Fibroblast of skin of right biceps (primary cell): ENCODE results near the gene CSTF2.
"Not testable (repeated sequence)": the region's sequence is repeated elsewhere in the genome, so short reads cannot be mapped to it uniquely, and the experiment has no call there.

ENCODE experiments used
- DNase-seq: peaks from one replicate; pipeline ENCODE4 v3.0.0-alpha.2; 2013

Gene CSTF2, protein sequence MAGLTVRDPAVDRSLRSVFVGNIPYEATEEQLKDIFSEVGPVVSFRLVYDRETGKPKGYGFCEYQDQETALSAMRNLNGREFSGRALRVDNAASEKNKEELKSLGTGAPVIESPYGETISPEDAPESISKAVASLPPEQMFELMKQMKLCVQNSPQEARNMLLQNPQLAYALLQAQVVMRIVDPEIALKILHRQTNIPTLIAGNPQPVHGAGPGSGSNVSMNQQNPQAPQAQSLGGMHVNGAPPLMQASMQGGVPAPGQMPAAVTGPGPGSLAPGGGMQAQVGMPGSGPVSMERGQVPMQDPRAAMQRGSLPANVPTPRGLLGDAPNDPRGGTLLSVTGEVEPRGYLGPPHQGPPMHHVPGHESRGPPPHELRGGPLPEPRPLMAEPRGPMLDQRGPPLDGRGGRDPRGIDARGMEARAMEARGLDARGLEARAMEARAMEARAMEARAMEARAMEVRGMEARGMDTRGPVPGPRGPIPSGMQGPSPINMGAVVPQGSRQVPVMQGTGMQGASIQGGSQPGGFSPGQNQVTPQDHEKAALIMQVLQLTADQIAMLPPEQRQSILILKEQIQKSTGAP

GRCh38 chrX:100819837-100820666, at the start of gene CSTF2:
TSS of gene CSTF2 (plus strand) at chrX:100820391. CDS start at chrX:100820417, 26 bp downstream.
- peak; percentile 81 for DNase-seq

GRCh38 chrX:100796371-100796770, 23.8 kb upstream of the CSTF2 start:
- not testable (repeated sequence) for DNase-seq

DNA sequence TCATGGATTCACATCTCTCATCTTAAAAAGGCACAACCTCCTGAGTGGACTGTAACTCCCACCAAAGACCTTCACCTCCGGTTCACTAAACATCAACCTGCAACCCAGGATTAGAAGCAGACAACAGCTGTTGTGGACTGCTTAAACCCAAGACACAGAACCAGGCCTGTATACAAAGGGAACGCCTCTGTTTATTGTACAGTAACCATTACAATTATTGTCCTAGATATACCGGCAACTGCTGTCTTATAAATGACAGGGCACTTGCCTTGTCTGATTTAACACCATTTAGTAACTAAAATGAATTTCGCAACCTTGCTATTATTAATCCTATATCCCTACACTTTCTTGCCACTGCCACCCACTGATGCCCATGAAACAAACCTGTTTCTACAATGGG, 22.8 kb upstream of the CSTF2 start:
- DNase-seq = no peak

DNA sequence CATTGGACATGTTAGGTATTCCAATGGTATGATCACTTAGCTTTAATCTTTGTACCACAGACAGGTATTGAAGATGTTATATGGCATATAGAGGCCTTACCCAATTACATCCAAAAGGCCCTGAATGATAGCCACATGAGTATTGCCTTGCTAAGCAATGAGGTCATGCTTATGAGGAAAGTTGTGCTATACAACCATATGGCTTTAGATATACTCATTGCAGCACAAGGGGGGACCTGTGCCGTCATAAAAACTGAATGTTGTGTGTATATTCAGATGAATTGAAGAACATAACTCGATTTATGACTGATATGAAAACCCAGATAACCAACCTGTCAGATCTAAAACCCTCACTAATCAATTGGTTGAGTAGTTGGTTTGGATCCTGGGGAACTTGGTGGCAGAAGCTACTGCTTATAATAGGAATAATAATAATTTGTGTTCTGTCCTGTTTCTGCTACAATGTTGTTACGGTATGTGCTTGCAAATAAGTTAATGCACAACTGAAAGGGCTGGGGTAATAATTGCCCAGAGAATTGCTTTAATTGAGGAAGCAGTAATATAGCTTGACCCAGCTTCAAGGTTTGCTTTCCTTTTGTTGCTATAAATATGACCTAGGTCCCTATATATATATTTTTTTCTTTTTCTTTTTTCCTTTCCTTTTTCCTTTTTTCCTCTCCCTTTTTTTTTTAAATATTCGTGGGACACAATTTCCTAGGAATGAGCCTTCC, 21.5 kb upstream of the CSTF2 start:
- DNase-seq = no peak

- no peak for DNase-seq
Measured at GRCh38 chrX:100802843-100803242, 17.3 kb upstream of the CSTF2 start.

GRCh38 chrX:100804780-100805179, 15.4 kb upstream of the CSTF2 start:
- DNase-seq = no peak

DNA sequence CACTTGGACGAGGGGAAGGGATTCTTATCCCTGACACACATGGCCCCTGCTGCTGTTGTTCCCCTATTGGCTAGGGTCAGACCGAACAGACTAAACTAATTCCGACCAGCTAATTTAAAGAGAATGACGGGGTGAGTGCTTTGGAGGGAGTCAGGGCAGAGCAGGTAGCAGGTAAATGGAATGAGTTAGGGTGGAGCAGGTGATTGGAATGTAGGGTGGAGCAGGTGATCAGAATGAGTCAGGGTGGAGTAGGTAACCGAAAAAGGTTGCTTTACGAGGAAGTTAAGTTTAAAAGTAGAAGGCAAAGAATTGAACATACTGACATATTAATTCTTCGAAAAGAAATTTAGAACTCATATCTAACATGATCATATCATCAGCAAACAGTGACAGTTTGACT, 11.9 kb upstream of the CSTF2 start:
- not testable (repeated sequence) for DNase-seq

GRCh38 chrX:100812216-100813158, 7.7 kb upstream of the CSTF2 start:
- DNase-seq = no peak

- no peak for DNase-seq
Measured at GRCh38 chrX:100817340-100817739, 2.9 kb upstream of the CSTF2 start.

- no peak for DNase-seq
Measured at GRCh38 chrX:100819534-100819836, 706 bp upstream of the CSTF2 start.

GRCh38 chrX:100829730-100830129, 9.5 kb downstream of the CSTF2 start:
- peak; percentile 7 for DNase-seq

DNA sequence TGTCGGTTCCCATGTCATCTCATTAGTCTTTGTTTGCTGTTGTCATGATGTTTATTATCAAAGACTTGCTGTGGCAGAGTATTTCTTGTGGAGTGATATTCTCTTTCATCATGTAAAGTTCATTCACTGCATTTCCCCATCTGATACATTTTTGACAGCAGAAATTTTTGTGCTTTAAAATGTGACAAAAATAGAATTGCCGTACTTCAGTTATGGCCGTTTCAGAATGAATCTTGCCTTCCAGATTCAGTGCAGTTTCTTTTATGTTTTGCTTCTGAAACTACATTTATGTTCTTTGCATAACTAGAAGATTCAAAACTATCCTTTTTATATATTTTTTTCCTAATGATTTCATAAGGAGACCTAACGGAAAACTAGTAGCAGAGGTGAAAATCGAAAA, 10.0 kb downstream of the CSTF2 start:
- DNase-seq = no peak

DNA sequence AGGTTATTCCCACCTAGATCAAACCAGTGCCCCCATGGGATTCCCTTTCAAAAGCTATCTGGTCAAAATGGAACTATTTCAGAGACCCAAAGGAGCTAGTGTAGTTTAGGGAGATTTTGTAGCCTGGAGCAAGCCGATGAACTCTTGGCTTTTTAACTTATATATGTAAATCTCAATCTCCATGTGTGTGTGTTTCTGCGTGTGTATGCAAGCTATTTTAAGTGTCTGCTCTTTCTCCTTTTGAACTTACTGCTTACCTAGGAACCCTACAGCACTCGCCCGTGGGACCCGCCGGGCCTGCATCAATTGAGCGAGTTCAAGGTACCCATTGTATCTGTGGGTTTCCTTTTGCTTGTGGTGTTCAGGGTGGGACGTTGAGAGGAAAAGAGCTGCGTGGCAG, 10.4 kb downstream of the CSTF2 start:
- no peak for DNase-seq

DNA sequence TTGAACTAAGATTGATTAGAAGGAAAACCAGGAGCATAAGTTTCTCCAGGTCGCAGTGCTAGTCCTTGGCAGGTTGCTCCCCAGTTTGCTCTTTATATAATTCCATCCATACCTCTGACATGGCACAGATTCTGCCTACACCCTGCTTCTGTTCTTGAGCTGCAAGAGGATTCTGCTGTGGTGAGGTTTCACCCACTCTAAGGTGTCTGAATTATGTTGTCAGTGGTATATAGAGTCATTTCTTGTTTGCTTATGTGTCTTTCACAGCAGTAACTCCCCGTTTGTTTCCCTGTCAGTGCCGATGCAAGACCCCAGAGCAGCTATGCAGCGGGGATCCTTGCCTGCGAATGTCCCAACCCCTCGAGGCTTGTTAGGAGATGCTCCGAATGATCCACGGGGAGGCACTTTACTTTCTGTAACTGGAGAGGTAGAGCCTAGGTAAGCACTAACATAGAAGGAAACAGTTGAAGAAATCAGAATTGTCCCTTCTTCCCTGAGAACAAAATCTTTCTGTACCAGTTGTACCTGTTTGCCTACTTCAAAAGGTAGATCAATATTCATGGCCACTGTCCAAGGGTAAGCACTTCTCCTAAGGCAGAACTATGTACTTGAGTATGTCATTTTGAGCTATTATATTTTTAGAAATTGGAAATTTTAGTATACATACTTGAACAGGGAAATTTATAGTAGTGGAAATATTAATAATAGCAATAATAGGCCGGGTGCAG, 11.2 kb downstream of the CSTF2 start:
- DNase-seq = no peak

DNA sequence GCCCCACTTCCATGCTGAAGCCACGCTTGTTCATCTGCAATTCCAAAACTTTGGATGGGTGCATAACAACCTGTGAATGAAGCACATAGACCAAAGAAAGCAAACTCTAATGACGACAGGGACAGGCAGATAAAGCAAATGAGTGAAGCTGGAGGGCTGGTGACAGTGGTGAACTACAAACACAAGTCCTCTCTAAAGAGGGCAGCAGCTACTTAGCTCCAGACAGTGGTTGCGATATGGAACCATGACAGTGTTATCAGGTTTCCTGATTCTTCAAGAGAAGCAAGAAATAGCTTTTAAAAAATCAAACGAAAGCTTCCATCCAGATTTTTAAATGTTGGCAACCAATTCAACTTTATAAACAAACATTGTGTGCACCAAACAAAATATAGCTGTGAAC, 30.1 kb downstream of the CSTF2 start:
- no peak for DNase-seq

- DNase-seq = no peak
Measured at GRCh38 chrX:100852810-100853209, 32.6 kb downstream of the CSTF2 start.

DNA sequence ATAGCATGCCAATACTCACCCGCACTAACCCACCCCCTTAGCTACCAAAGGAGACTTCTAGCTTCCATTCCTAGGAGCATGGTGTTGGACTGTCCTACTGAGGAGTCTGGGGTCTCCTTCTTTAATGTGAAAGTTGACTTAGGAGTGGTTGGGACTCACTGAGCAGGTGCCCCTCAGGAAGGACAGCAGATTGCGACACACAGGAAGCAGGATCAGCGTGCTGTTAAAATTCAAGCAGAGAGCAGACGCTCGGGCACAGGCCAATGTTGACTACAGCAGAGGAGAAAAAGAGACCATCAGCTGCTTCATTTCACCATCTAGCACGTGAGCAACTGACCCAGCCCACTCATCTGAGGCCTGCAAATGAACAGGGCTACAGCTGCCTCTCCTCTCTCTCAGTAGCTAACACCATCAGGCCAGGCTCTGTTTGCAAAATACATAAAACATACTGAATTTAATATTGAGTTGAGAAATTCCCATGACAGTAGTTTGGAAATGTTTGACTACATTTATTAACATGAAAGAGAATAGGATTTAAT, 43.2 kb downstream of the CSTF2 start:
- no peak for DNase-seq

GRCh38 chrX:100864657-100865391, 44.6 kb downstream of the CSTF2 start:
- peak; percentile 4 for DNase-seq

DNA sequence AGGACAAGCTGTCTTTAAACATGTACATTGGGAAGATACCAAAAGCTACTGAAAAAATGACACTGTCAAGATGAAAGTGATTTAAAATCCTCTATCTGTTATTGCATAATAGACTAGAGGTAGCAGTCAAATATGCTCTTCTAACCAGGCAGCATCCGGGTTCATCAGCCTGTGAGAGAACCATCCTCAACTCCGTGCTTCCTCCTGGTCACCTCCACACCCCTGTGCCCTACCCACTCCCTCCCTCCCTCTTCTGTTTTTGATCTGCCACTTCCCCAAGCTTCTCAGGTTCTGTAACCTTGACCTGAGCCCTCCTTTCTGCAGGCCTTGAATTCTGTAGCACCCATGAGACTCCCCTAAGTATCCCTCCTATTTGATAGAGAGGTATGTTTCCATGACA, 48.1 kb downstream of the CSTF2 start:
- DNase-seq = no peak

DNA sequence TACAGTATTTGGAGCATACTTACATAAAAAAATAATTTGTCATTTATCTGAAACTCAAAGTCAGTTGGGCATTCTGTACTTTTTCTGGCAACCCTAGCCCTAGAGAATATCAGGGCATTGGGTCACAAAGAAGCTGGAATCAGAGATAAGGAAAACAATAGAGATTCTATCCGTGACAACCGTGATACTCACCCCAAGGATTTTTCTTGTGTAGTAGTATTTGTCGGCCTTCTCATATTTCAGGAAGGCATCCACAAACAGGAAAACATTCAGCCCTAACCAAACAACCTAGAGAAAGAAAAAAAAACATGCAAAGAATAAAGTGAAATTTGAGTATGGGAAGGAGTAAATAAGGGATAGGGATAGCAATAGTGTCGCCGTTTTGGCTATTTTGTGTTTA, 50.3 kb downstream of the CSTF2 start:
- no peak for DNase-seq
